Gastrocnemius medialis (tissue), 4 donors: ENCODE data around the gene SLC1A4. TPM values are rescaled to one million over a fixed set of nuclear protein-coding genes. Genes with fewer than 3 reads are reported as not detected.

ENCODE experiments used
- ATAC-seq, 2 donors: fragments of 150-250 bp; one replicate each; pipeline ENCODE4 v1.9.1; 2016
- DNase-seq, 2 donors: peaks; one replicate each; pipeline ENCODE4 v3.0.0-alpha.2; 2019
- H3K27ac ChIP-seq, 4 donors: fragments of 200-600 bp; sonication (generic); 1 replicate in 1 of 4; 2 replicates in 3 of 4; pipeline ENCODE4 v1.5.1; 2016 to 2018; ENCODE audit warnings: mild to moderate bottlenecking in 2 of 4, moderate library complexity in 1 of 4
- H3K27me3 ChIP-seq, 3 donors: fragments of 200-600 bp; sonication (generic) in 2 of 3; 1 replicate in 1 of 3; 2 replicates in 2 of 3; pipeline versions ENCODE4 v1.5.1 to v1.6.0; 2016 to 2019; ENCODE audit warnings: mild to moderate bottlenecking in 1 of 3, moderate library complexity in 1 of 3
- H3K36me3 ChIP-seq, 2 donors: fragments of 200-600 bp; sonication (generic) in 1 of 2; one replicate each; pipeline ENCODE4 v1.5.1; 2017 to 2018
- H3K4me1 ChIP-seq, 2 donors: fragments of 200-600 bp; sonication (generic) in 1 of 2; one replicate each; pipeline ENCODE4 v1.5.1; 2016 to 2017; ENCODE audit warnings: mild to moderate bottlenecking in 2 of 2
- H3K4me3 ChIP-seq, 4 donors: fragments of 200-600 bp; sonication (generic) in 3 of 4; 1 replicate in 1 of 4; 2 replicates in 3 of 4; pipeline ENCODE4 v1.5.1; 2016 to 2019; ENCODE audit warnings: mild to moderate bottlenecking in 2 of 4
- H3K9me3 ChIP-seq, 3 donors: fragments of 200-600 bp; sonication (generic) in 2 of 3; 1 replicate in 1 of 3; 2 replicates in 2 of 3; pipeline ENCODE4 v1.5.1; 2016 to 2019
- CTCF ChIP-seq, 5 experiments: fragments of 450-650 bp in 3 of 5; fragments of 200-600 bp in 2 of 5; sonication (generic) in 2 of 5; IDR thresholded peaks in 4 of 5; conservative IDR thresholded peaks in 1 of 5; 1 replicate in 4 of 5; 2 replicates in 1 of 5; pipeline ENCODE4 v1.5.1; 2016 to 2019; ENCODE audit warnings: antibody characterized with exemption in 5 of 5, mild to moderate bottlenecking in 3 of 5, moderate library complexity in 3 of 5
- POLR2A ChIP-seq, 2 donors: fragments of 450-650 bp; IDR thresholded peaks; one replicate each; pipeline ENCODE4 v1.6.1; 2017; ENCODE audit warnings: antibody characterized with exemption in 2 of 2, mild to moderate bottlenecking in 2 of 2, moderate library complexity in 2 of 2
- in situ Hi-C, 4 donors: fragments of 200-750 bp; cut with MboI; loops; one replicate each; pipeline versions ENCODE4 v1.15.0 to v1.8.0; 2017; ENCODE audit warnings: low sequenced_read_pairs in 4 of 4
- intact Hi-C: fragments of 100-400 bp; cut with DNase I; formaldehyde crosslinking; loops from one replicate; pipeline ENCODE4 v1.15.1; 2023; ENCODE audit warnings: low total_unique reads
- total RNA-seq, 4 donors: library from RNA; depleted of rRNA; stranded (reverse); fragments of >200 nt; gene quantifications; one replicate each; pipeline versions ENCODE4 v1.1.0 to v1.2.3, GENCODE V29; 2016

The SLC1A4 gene
- total RNA-seq, 4 donors from 2014 or later, result 5.4 to 54.1 (median 14.1) TPM

- DNase-seq, result no peak
- Histone ChIP-seq H3K4me3 (no peak overlapping the region), H3K27me3 (no peaks in the 10 kb centered on the region), H3K36me3 (peaks cover 0 to 43% of the 10 kb centered on the region in 2 donors), H3K27ac (no peak overlapping the region), H3K9me3 (no peaks in the 10 kb centered on the region), H3K4me1 (no peaks in the 10 kb centered on the region)
- TF ChIP-seq POLR2A (IDR thresholded peaks at IDR 0.05) (no peak), CTCF (IDR thresholded peaks at IDR 0.05 in 4 of 5, conservative IDR thresholded peaks at IDR 0.05 in 1 of 5) (no peak)
- in situ Hi-C loops (no loop called here), intact Hi-C loops (loop anchor here (10.0 kb wide), 1 partner anchor 439 kb away; no protein-coding TSS in a partner anchor)
- no peak for ATAC-seq
Observed at GRCh38 chr2:65023742-65024141, 34.5 kb downstream of the SLC1A4 start.

- TF ChIP-seq CTCF (IDR thresholded peaks at IDR 0.05 in 4 of 5, conservative IDR thresholded peaks at IDR 0.05 in 1 of 5), result no peak
- no peak for TF ChIP-seq POLR2A (IDR thresholded peaks at IDR 0.05)
- Histone ChIP-seq H3K4me3 (no peak overlapping the region), H3K4me1 (no peaks in the 10 kb centered on the region), H3K9me3 (no peaks in the 10 kb centered on the region), H3K27ac (no peak overlapping the region), H3K27me3 (no peaks in the 10 kb centered on the region), H3K36me3 (peaks cover 0 to 38% of the 10 kb centered on the region in 2 donors)
- in situ Hi-C loops (no loop called here), intact Hi-C loops (loop anchor here (10.0 kb wide), 1 partner anchor 439 kb away; no protein-coding TSS in a partner anchor)
- DNase-seq, result no peak
- ATAC-seq, result no peak
Observed at GRCh38 chr2:65024149-65024829, 35.1 kb downstream of the SLC1A4 start.

- no peaks in the 10 kb centered on the region for H3K27me3 ChIP-seq
- no peak for TF ChIP-seq POLR2A (IDR thresholded peaks at IDR 0.05)
- TF ChIP-seq CTCF (IDR thresholded peaks at IDR 0.05 in 4 of 5, conservative IDR thresholded peaks at IDR 0.05 in 1 of 5), result no peak
- in situ Hi-C loops (loop anchor here in 2 of 4 donors (25.0 kb wide), 3 partner anchors 388 to 537 kb away; no protein-coding TSS in a partner anchor), intact Hi-C loops (loop anchor here (10.0 kb wide), 1 partner anchor 441 kb away; no protein-coding TSS in a partner anchor)
- ATAC-seq (no peak), DNase-seq (no peak)
- H3K4me1 ChIP-seq, result no peaks in the 10 kb centered on the region
- H3K27ac ChIP-seq, result no peak overlapping the region
- peaks cover 0 to 25% of the 10 kb centered on the region in 2 donors for H3K36me3 ChIP-seq
- H3K9me3 ChIP-seq, result no peaks in the 10 kb centered on the region
- no peak overlapping the region for H3K4me3 ChIP-seq
Observed at GRCh38 chr2:65025453-65026123, 36.4 kb downstream of the SLC1A4 start.

GRCh38 chr2:65026154-65026553, 37.0 kb downstream of the SLC1A4 start:
- H3K9me3 ChIP-seq, result no peaks in the 10 kb centered on the region
- TF ChIP-seq POLR2A (IDR thresholded peaks at IDR 0.05) (no peak), CTCF (IDR thresholded peaks at IDR 0.05 in 4 of 5, conservative IDR thresholded peaks at IDR 0.05 in 1 of 5) (no peak)
- no peaks in the 10 kb centered on the region for H3K27me3 ChIP-seq
- in situ Hi-C loops (loop anchor here in 2 of 4 donors (25.0 kb wide), 3 partner anchors 389 to 536 kb away; no protein-coding TSS in a partner anchor), intact Hi-C loops (loop anchor here (10.0 kb wide), 1 partner anchor 441 kb away; no protein-coding TSS in a partner anchor)
- no peak overlapping the region for H3K27ac ChIP-seq
- no peak for DNase-seq
- no peak overlapping the region for H3K4me3 ChIP-seq
- no peaks in the 10 kb centered on the region for H3K4me1 ChIP-seq
- ATAC-seq, result no peak
- H3K36me3 ChIP-seq, result peaks cover 0 to 19% of the 10 kb centered on the region in 2 donors
